Measurements from ENCODE around the gene ARMC9.

Gene ARMC9

GRCh38 chr2:231331533-231331932, 133.1 kb downstream of the ARMC9 start:
- TF ChIP-seq, protein P1, sequence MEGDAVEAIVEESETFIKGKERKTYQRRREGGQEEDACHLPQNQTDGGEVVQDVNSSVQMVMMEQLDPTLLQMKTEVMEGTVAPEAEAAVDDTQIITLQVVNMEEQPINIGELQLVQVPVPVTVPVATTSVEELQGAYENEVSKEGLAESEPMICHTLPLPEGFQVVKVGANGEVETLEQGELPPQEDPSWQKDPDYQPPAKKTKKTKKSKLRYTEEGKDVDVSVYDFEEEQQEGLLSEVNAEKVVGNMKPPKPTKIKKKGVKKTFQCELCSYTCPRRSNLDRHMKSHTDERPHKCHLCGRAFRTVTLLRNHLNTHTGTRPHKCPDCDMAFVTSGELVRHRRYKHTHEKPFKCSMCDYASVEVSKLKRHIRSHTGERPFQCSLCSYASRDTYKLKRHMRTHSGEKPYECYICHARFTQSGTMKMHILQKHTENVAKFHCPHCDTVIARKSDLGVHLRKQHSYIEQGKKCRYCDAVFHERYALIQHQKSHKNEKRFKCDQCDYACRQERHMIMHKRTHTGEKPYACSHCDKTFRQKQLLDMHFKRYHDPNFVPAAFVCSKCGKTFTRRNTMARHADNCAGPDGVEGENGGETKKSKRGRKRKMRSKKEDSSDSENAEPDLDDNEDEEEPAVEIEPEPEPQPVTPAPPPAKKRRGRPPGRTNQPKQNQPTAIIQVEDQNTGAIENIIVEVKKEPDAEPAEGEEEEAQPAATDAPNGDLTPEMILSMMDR (IDR thresholded peaks at IDR 0.05; ENCODE audit: borderline replicate concordance, insufficient read depth, low read depth, low read length) = no peak
- H3K4me3 ChIP-seq (ENCODE audit: low read depth, low read length) = no peak overlapping the region

DNA sequence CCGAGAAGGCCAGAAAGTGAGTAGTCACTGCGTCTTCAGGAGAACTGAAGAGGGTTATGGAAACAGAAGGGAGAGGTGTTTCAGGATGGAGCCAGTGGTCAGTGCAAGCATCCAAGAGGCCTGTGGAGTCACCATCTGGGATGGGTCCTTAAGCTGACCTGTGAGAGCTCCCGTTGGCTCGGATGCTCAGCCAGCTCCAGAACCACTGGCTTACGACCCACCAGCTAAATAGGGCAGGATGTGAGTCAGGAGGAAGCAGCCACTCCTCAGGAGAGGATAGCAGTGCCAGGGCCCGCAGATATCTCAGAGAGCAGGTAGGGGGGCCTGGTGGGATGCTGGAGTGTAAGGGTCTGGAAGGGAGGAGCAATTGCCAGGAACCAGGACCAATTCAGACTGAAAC, 134.0 kb downstream of the ARMC9 start:
- no peak overlapping the region for H3K4me3 ChIP-seq (ENCODE audit: low read depth, low read length)

GRCh38 chr2:231332872-231333500, 134.6 kb downstream of the ARMC9 start:
- no peak overlapping the region for H3K4me3 ChIP-seq (ENCODE audit: low read depth, low read length)
- TF ChIP-seq, protein P1 (IDR thresholded peaks at IDR 0.05; ENCODE audit: borderline replicate concordance, insufficient read depth, low read depth, low read length) = no peak

More for the DNA sequence above, 134.0 kb downstream of the ARMC9 start:
- TF ChIP-seq, protein P1 (IDR thresholded peaks at IDR 0.05; ENCODE audit: borderline replicate concordance, insufficient read depth, low read depth, low read length) = no peak

- H3K4me3 ChIP-seq (ENCODE audit: low read depth, low read length) = no peak overlapping the region
- TF ChIP-seq, protein P1 (IDR thresholded peaks at IDR 0.05; ENCODE audit: borderline replicate concordance, insufficient read depth, low read depth, low read length) = no peak
These were observed 135.9 kb downstream of the ARMC9 start for GRCh38 chr2:231334179-231334930.

GRCh38 chr2:231334981-231335380, 136.6 kb downstream of the ARMC9 start:
- no peak overlapping the region for H3K4me3 ChIP-seq (ENCODE audit: low read depth, low read length)
- TF ChIP-seq, protein P1 (IDR thresholded peaks at IDR 0.05; ENCODE audit: borderline replicate concordance, insufficient read depth, low read depth, low read length) = no peak

- no peak overlapping the region for H3K4me3 ChIP-seq (ENCODE audit: low read depth, low read length)
- TF ChIP-seq, protein P1 (IDR thresholded peaks at IDR 0.05; ENCODE audit: borderline replicate concordance, insufficient read depth, low read depth, low read length) = no peak
These were observed 137.2 kb downstream of the ARMC9 start for GRCh38 chr2:231335591-231335990.

DNA sequence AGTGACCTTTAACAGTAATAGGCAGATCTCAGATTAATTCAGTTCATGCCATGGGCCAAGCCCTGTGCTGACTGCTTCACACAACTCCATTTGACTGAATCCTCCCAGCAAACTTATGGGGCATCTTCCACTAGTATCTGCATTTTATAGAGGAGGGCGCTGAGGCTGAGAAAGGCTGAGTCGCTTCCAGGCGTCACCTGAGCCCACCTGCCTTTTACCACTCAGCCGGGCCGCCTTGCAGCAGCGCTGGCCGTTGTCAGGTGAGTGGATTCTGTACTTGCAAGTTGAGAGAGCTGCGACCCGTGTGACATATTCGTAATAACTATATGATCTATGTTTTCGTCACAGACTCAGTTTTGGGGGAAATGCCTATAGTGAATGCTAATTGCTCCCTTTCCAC, 137.8 kb downstream of the ARMC9 start:
- TF ChIP-seq, protein P1 (IDR thresholded peaks at IDR 0.05; ENCODE audit: borderline replicate concordance, insufficient read depth, low read depth, low read length) = no peak
- H3K4me3 ChIP-seq (ENCODE audit: low read depth, low read length) = no peak overlapping the region

Data from GM12875 (cell line).